ENCODE results near the gene UTP14A.

Gene UTP14A

DNA sequence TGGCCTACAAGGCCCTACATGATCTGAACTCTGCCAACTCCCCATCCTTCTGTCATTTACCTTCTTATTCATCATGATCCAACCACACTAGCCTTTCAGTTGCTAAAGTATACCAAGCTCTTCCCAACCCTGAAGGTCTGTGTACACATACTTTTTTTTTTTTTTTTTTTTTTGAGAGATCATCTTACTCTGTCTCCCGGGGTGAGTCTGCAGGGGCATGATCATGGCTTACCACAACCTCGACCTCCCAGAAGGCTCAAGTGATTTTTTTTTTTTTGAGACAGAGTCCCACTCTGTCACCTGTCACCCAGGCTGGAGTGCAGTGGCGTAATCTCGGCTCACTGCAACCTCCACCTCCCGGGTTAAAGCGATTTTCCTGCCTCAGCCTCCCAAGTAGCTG is 5.9 kb upstream of the UTP14A start:
- Histone ChIP-seq H3K9me3 (ENCODE audit: insufficient read depth, low read length, severe bottlenecking) (no peaks in the 10 kb centered on the region), H3K27me3 (ENCODE audit: insufficient read depth, low read length, poor library complexity) (no peaks in the 10 kb centered on the region), H2AFZ (ENCODE audit: low read depth, low read length) (no peak overlapping the region), H3K9ac (ENCODE audit: low read depth, low read length) (no peak overlapping the region), H3K4me1 (ENCODE audit: insufficient read depth, low read length) (no peaks in the 10 kb centered on the region), H4K20me1 (ENCODE audit: insufficient read depth, low read length) (no peaks in the 10 kb centered on the region), H3K36me3 (ENCODE audit: insufficient read depth, low read length) (no peaks in the 10 kb centered on the region), H3K27ac (ENCODE audit: low read length) (no peak overlapping the region), H3K4me2 (ENCODE audit: insufficient read depth, low read length) (no peak overlapping the region), H3K79me2 (ENCODE audit: insufficient read depth, low read length) (no peaks in the 10 kb centered on the region), H3K4me3 (ENCODE audit: low read depth in 1 of 2, low read length in 2 of 2) (no peak overlapping the region)
- TF ChIP-seq EZH2 (IDR thresholded peaks at IDR 0.05; ENCODE audit: borderline replicate concordance, low read depth, low read length, severe bottlenecking), result no peak
- TF ChIP-seq, protein P1, sequence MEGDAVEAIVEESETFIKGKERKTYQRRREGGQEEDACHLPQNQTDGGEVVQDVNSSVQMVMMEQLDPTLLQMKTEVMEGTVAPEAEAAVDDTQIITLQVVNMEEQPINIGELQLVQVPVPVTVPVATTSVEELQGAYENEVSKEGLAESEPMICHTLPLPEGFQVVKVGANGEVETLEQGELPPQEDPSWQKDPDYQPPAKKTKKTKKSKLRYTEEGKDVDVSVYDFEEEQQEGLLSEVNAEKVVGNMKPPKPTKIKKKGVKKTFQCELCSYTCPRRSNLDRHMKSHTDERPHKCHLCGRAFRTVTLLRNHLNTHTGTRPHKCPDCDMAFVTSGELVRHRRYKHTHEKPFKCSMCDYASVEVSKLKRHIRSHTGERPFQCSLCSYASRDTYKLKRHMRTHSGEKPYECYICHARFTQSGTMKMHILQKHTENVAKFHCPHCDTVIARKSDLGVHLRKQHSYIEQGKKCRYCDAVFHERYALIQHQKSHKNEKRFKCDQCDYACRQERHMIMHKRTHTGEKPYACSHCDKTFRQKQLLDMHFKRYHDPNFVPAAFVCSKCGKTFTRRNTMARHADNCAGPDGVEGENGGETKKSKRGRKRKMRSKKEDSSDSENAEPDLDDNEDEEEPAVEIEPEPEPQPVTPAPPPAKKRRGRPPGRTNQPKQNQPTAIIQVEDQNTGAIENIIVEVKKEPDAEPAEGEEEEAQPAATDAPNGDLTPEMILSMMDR (IDR thresholded peaks at IDR 0.05; ENCODE audit: borderline replicate concordance, extremely low read depth, low read length, poor library complexity, severe bottlenecking), result no peak
- ATAC-seq (ENCODE audit: insufficient read depth, low read depth) (no peak), DNase-seq (no peak)

DNA sequence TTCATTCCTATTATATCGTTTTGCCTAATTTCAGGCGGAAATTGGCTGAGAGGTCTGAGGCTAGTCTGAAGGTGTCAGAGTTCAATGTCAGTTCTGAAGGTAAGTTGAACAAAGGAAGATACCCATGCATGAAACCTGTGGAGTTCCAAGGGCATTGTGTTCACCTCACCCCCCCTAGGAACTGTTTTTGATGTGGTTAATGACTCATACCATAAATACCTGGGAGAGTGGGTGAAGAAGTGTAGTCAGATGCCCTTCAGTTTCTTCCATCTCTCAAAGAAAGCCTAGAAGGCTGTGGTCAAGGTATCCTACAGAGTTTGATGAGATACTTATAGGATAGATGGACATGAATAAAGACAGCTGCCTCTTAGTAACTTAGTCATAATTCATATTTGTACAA is 2.7 kb downstream of the UTP14A start:
- DNase-seq (no peak), ATAC-seq (ENCODE audit: insufficient read depth, low read depth) (no peak)
- H4K20me1 ChIP-seq (ENCODE audit: insufficient read depth, low read length), result no peaks in the 10 kb centered on the region
- no peak overlapping the region for H3K9ac ChIP-seq (ENCODE audit: low read depth, low read length)
- no peak overlapping the region for H3K4me2 ChIP-seq (ENCODE audit: insufficient read depth, low read length)
- no peak overlapping the region for H3K27ac ChIP-seq (ENCODE audit: low read length)
- H3K36me3 ChIP-seq (ENCODE audit: insufficient read depth, low read length), result peaks cover 52% of the 10 kb centered on the region
- TF ChIP-seq, protein P1 (IDR thresholded peaks at IDR 0.05; ENCODE audit: borderline replicate concordance, extremely low read depth, low read length, poor library complexity, severe bottlenecking), result no peak
- no peak for TF ChIP-seq EZH2 (IDR thresholded peaks at IDR 0.05; ENCODE audit: borderline replicate concordance, low read depth, low read length, severe bottlenecking)
- H2AFZ ChIP-seq (ENCODE audit: low read depth, low read length), result no peak overlapping the region
- no peaks in the 10 kb centered on the region for H3K27me3 ChIP-seq (ENCODE audit: insufficient read depth, low read length, poor library complexity)
- peaks cover 14% of the 10 kb centered on the region for H3K4me1 ChIP-seq (ENCODE audit: insufficient read depth, low read length)
- no peaks in the 10 kb centered on the region for H3K9me3 ChIP-seq (ENCODE audit: insufficient read depth, low read length, severe bottlenecking)
- peaks cover 26% of the 10 kb centered on the region for H3K79me2 ChIP-seq (ENCODE audit: insufficient read depth, low read length)
- no peak overlapping the region for H3K4me3 ChIP-seq (ENCODE audit: low read depth in 1 of 2, low read length in 2 of 2)

DNA sequence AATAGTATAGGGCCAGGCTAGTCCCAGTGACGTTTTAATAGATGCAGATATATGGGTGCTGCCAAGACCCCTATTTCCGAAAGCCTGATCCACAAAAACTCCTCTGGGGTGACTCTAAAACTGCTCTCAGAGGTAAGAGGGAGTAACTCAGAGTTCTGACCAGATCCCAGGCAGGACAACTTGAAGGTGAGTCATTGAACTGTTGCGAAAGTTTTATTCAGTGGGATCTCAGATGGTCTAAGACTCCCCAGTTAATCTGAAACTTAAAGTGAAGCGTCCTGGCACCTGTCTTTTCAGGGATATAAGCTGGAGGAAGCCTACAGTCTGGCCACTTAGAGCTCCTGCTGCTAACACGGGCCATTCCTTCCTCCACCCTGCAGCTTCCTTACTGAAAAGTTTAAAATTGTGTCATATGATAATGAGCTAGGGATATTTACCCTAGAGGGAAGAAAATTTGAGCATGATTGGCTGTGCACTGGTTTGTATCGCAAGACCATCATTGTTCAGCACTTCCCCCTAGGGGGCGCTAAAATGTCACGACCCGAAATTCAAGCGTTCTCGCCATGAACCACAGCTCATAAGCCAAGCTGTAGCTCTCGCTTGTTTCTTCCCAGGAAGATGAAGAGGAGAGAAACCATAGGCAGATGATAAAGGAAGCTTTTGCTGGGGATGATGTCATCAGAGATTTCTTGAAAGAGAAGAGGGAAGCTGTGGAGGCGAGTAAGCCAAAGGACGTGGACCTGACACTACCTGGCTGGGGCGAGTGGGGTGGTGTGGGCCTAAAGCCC is 19.5 kb downstream of the UTP14A start:
- no peak overlapping the region for H3K4me3 ChIP-seq (ENCODE audit: low read depth in 1 of 2, low read length in 2 of 2)
- peak; percentile 71 for DNase-seq
- H3K79me2 ChIP-seq (ENCODE audit: insufficient read depth, low read length), result no peaks in the 10 kb centered on the region
- ATAC-seq (ENCODE audit: insufficient read depth, low read depth), result peak; percentile 86
- H3K27ac ChIP-seq (ENCODE audit: low read length), result no peak overlapping the region
- no peaks in the 10 kb centered on the region for H3K9me3 ChIP-seq (ENCODE audit: insufficient read depth, low read length, severe bottlenecking)
- H3K36me3 ChIP-seq (ENCODE audit: insufficient read depth, low read length), result peaks cover 82% of the 10 kb centered on the region
- no peak for TF ChIP-seq EZH2 (IDR thresholded peaks at IDR 0.05; ENCODE audit: borderline replicate concordance, low read depth, low read length, severe bottlenecking)
- TF ChIP-seq, protein P1 (IDR thresholded peaks at IDR 0.05; ENCODE audit: borderline replicate concordance, extremely low read depth, low read length, poor library complexity, severe bottlenecking), result peak; percentile 73
- no peaks in the 10 kb centered on the region for H3K4me1 ChIP-seq (ENCODE audit: insufficient read depth, low read length)
- H3K4me2 ChIP-seq (ENCODE audit: insufficient read depth, low read length), result no peak overlapping the region
- no peak overlapping the region for H2AFZ ChIP-seq (ENCODE audit: low read depth, low read length)
- no peaks in the 10 kb centered on the region for H3K27me3 ChIP-seq (ENCODE audit: insufficient read depth, low read length, poor library complexity)
- no peak overlapping the region for H3K9ac ChIP-seq (ENCODE audit: low read depth, low read length)
- H4K20me1 ChIP-seq (ENCODE audit: insufficient read depth, low read length), result no peaks in the 10 kb centered on the region

Data from DND-41 (cell line).